Lower leg skin (tissue), 4 donors: Measurements from ENCODE around the gene MXI1. TPM values are rescaled to one million over a fixed set of nuclear protein-coding genes. Genes with fewer than 3 reads are reported as not detected.
"Not testable (repeated sequence)": the region's sequence is repeated elsewhere in the genome, so short reads cannot be mapped to it uniquely, and the experiment has no call there.

Experiments
- DNase-seq, 2 donors: peaks; one replicate each; pipeline ENCODE4 v3.0.0-alpha.2; 2019; ENCODE audit warnings: low spot score in 2 of 2
- H3K4me3 ChIP-seq: fragments of 200-600 bp; sonication (generic); 2 replicates; pipeline ENCODE4 v1.5.1; 2017; ENCODE audit warnings: mild to moderate bottlenecking, low read depth; ENCODE audit not compliant: poor library complexity, severe bottlenecking
- POLR2A ChIP-seq, 2 donors: fragments of 450-650 bp; IDR thresholded peaks; one replicate each; pipeline ENCODE4 v1.6.1; 2016 to 2017; ENCODE audit warnings: antibody characterized with exemption in 2 of 2, mild to moderate bottlenecking in 1 of 2, moderate library complexity in 1 of 2
- WGBS, 2 donors: methylation state at CpG; one replicate each; pipeline ENCODE4 v1.1.5; 2018; 5-methylcytosine and 5-hydroxymethylcytosine counted together
- intact Hi-C: fragments of 100-400 bp; cut with DNase I; formaldehyde crosslinking; loops from one replicate; pipeline ENCODE4 v1.15.0; 2023; ENCODE audit warnings: low total_unique reads
- total RNA-seq, 4 donors: library from RNA; depleted of rRNA; stranded (reverse); fragments of >200 nt; gene quantifications; one replicate each; pipeline ENCODE4 v1.1.0, GENCODE V29; 2016
- TF ChIP-seq, protein P1 (sequence below), 3 donors: fragments of 450-650 bp; IDR thresholded peaks; one replicate each; pipeline ENCODE4 v1.5.1; 2016; ENCODE audit warnings: antibody characterized with exemption in 3 of 3, mild to moderate bottlenecking in 3 of 3, moderate library complexity in 2 of 3

The MXI1 gene
- total RNA-seq, 4 donors from 2014 or later = 83.9 to 112 (median 99.3) TPM

DNA sequence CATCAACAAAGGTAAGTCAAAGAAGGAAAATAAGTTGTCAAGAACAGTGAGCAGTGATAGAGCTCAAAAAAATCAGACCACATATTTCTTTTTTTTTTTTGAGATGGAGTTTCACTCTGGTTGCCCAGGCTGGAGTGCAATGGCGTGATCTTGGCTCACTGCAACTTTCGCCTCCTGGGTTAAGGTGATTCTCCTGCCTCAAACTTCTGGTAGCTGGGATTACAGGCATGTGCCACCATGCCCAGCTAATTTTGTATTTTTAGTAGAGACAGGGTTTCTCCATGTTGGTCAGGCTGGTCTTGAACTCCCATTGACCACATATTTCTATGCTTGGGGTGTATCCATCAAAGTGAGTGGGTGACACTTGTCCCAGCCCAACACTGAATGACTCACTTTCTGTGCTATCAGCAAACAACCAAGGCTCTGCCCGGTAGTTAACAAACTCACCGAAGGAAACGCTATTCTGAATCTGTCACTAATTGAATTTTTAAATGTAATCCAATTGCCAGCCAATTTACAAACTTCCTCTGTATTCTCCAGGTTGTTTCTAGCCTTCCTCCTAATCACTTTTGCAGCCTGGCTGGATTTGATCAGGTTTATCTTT lies 116.9 kb downstream of the MXI1 start:
- peak in 1 of 2 donors; percentile 18 for DNase-seq
- intact Hi-C loops = no loop called here
- H3K4me3 ChIP-seq = no peak overlapping the region
- TF ChIP-seq, protein P1, sequence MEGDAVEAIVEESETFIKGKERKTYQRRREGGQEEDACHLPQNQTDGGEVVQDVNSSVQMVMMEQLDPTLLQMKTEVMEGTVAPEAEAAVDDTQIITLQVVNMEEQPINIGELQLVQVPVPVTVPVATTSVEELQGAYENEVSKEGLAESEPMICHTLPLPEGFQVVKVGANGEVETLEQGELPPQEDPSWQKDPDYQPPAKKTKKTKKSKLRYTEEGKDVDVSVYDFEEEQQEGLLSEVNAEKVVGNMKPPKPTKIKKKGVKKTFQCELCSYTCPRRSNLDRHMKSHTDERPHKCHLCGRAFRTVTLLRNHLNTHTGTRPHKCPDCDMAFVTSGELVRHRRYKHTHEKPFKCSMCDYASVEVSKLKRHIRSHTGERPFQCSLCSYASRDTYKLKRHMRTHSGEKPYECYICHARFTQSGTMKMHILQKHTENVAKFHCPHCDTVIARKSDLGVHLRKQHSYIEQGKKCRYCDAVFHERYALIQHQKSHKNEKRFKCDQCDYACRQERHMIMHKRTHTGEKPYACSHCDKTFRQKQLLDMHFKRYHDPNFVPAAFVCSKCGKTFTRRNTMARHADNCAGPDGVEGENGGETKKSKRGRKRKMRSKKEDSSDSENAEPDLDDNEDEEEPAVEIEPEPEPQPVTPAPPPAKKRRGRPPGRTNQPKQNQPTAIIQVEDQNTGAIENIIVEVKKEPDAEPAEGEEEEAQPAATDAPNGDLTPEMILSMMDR (IDR thresholded peaks at IDR 0.05) = no peak
- no peak for TF ChIP-seq POLR2A (IDR thresholded peaks at IDR 0.05)
- 59 to 61% methylated on average over 5 of the region's 5 CpGs for WGBS, 2 donors

DNA sequence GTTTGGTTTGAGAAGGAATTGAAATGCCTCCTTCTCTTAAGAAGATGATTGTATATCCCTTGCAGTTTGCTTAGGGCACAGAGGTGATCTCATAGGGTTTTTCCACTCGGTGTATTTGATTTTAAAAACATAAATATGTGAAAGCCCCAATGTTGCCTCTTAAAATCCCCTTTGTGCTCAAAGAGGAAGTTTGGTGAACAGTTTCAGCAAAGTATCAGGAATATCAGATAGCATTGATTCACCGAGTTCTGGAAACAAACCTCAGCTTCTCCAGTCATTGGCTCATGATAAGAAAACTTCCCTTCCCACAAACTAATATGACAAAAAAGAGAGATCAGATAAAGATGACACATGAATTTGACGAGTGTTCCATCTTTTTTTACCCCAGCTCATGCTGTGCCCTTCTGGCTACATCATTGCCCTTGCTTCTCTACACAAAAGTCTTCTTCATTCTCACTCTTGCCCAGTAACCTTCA lies 117.4 kb downstream of the MXI1 start:
- no peak overlapping the region for H3K4me3 ChIP-seq
- WGBS, 2 donors = 43 to 47% methylated on average over 3 of the region's 3 CpGs
- TF ChIP-seq POLR2A (IDR thresholded peaks at IDR 0.05) = no peak
- TF ChIP-seq, protein P1 (IDR thresholded peaks at IDR 0.05) = no peak
- intact Hi-C loops = no loop called here
- DNase-seq = no peak

DNA sequence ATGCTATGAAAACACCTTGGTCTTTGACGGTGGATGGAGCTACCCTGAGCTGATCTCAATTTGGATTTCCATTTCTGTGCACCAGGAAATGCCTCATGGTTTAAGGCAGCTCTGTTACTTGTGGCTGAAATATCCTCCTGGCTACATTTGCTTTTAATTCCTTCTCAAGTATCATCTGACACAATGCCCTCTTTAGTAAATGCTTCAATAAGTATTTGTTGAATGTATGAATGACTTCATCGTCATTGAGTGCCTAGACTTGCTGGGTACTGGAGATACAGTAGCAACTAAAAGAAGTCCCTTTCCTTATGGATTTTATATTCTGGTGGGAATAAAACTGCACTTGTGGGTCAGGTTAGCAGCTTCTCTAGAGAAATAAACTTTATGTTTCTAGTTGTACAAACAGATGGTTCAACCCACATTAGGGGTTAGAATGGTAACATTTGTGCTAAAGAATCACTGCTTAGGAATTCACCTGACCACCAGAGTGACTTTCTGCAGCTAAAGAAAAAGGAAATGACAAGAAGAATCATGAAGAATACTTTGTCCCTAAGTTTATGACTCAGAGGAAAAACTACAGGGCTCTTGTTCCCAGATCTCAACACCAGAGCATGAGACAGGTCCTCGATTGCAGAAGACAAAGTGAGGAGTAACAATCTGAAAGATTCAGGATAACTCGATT lies 119.1 kb downstream of the MXI1 start:
- TF ChIP-seq, protein P1 (IDR thresholded peaks at IDR 0.05) = no peak
- TF ChIP-seq POLR2A (IDR thresholded peaks at IDR 0.05) = no peak
- 70 to 80% methylated on average over 4 of the region's 4 CpGs for WGBS, 2 donors
- intact Hi-C loops = no loop called here
- DNase-seq = no peak
- H3K4me3 ChIP-seq = no peak overlapping the region

DNA sequence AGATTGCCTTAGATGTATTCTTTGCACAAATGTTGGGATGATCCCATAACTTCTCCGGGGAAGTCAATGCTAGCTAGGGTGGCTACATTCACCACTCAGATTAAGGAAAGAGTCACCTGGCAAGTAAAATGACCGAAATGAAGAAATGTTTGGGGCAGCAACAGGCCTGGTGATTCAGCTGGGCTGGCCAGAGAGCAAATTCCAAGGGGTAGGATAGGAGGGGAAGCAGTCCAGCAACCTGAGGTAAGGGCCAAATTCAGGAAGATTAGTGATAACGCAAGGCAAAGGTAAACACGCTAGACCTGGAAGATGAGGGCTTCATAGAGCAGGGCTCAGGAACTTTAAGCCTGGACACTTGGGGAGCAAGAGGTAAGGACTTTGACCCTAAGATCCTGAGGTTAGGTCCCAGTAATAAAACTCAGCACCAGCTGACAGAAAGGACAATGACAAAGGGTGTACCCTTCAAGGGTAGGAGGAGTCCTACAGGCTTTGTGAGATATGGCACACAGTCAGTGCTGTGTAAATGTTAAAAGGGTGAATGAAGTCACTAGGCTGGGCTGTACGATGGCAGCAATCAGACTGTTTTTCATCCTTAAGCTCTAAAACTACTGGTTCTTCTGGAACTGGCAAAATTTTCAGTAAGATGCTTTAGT lies 120.0 kb downstream of the MXI1 start:
- TF ChIP-seq, protein P1 (IDR thresholded peaks at IDR 0.05) = no peak
- TF ChIP-seq POLR2A (IDR thresholded peaks at IDR 0.05) = no peak
- intact Hi-C loops = no loop called here
- no peak overlapping the region for H3K4me3 ChIP-seq
- 91 to 93% methylated on average over 5 of the region's 5 CpGs for WGBS, 2 donors
- DNase-seq = peak in 1 of 2 donors; percentile 21

DNA sequence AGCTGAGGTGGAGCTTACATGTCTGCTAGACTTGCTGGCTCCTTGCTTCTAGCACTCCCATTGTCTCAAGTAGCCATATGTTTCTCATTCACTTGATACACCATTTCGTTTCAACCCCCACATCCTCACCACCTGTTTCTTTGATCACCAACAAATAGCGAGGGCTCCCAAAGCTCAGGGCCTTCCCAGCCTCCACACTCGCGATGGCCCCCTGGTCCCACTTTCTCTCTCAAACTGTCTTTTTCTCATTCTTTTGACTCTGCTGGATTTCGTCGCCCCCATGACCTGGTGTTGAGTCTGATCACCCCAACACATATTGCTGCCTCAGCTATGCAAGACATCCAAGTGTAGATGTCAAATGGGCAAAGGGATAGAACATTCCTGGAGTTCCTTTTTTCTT lies 123.3 kb downstream of the MXI1 start:
- TF ChIP-seq, protein P1 (IDR thresholded peaks at IDR 0.05) = no peak
- TF ChIP-seq POLR2A (IDR thresholded peaks at IDR 0.05) = no peak
- no peak for DNase-seq
- 86 to 89% methylated on average over 6 of the region's 6 CpGs for WGBS, 2 donors
- intact Hi-C loops = no loop called here
- no peak overlapping the region for H3K4me3 ChIP-seq

DNA sequence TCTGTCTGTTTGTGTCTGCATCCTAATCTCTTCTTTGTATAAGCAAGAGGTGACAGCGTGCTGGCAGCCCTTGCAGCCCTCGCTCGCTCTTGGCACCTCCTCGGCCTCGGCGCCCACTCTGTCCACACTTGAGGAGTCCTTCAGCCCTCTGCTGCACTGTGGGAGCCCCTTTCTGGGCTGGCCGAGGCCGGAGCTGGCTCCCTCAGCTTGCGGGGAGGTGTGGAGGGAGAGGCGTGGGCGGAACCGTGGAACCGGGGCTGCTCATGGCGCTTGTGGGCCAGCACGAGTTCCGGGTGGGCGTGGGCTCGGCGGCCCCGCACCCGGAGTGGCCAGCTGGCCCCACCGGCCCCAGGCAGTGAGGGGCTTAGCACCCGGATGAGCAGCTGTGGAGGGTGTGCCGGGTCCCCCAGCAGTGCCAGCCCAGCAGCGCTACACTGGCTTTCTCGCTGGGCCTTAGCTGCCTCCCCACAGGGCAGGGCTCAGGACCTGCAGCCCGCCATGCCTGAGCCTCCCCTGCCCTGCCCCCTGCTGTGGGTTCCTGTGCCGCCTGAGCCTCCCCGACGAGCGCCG lies 123.9 kb downstream of the MXI1 start:
- intact Hi-C loops, H3K4me3 ChIP-seq: not testable (repeated sequence)
- 94 to 97% methylated on average over 19 to 22 of the region's 32 CpGs for WGBS, 2 donors
- DNase-seq = peak in 1 of 2 donors; percentile 58
